HepG2 (cell line): Measurements from ENCODE around the gene PLA2G12A. TPM values are rescaled to one million over a fixed set of nuclear protein-coding genes. Genes with fewer than 3 reads are reported as not detected.
A peak's percentile ranks its signal among the peaks of the same experiment; 100 is the strongest.

Experiments
- ARID2 ChIP-seq: sonication (generic); formaldehyde crosslinking; IDR thresholded peaks from 2 replicates; pipeline ENCODE4 v1.8.1; 2022; ENCODE audit warnings: mild to moderate bottlenecking, missing genetic modification reagents, borderline replicate concordance
- ETV6 ChIP-seq: sonication (generic); formaldehyde crosslinking; conservative IDR thresholded peaks from 2 replicates; pipeline ENCODE4 v1.4.0; 2020; ENCODE audit warnings: missing genetic modification reagents
- FOSL2 ChIP-seq: sonication (generic); formaldehyde crosslinking; IDR thresholded peaks from 2 replicates; pipeline ENCODE4 v1.4.0; 2020; ENCODE audit warnings: missing genetic modification reagents
- FOXP4 ChIP-seq: sonication (generic); formaldehyde crosslinking; IDR thresholded peaks from 2 replicates; pipeline ENCODE4 v1.4.0; 2020; ENCODE audit warnings: missing genetic modification reagents
- HNF4G ChIP-seq, 2 experiments: sonication (generic) in 1 of 2; formaldehyde crosslinking in 1 of 2; IDR thresholded peaks; 2 replicates each; pipeline versions ENCODE4 v1.4.0 to v1.6.1; 2011 to 2020; ENCODE audit warnings: borderline replicate concordance in 2 of 2, low read depth in 2 of 2, mild to moderate bottlenecking in 2 of 2, low read length in 1 of 2, missing genetic modification reagents in 1 of 2, moderate library complexity in 1 of 2
- IKZF4 ChIP-seq: sonication (generic); formaldehyde crosslinking; IDR thresholded peaks from 2 replicates; pipeline ENCODE4 v1.5.1; 2020; ENCODE audit warnings: borderline replicate concordance, mild to moderate bottlenecking, low read depth, missing genetic modification reagents; ENCODE audit errors: not compliant biosample characterization
- PLRG1 ChIP-seq: fragments of 450-650 bp; conservative IDR thresholded peaks from 2 replicates; pipeline ENCODE4 v1.6.1; 2016
- POLR2AphosphoS5 ChIP-seq: IDR thresholded peaks from 2 replicates; pipeline ENCODE4 v1.6.1; 2012; ENCODE audit warnings: low read depth, low read length
- SMC3 ChIP-seq: IDR thresholded peaks from 2 replicates; pipeline ENCODE4 v1.6.1; 2011; ENCODE audit warnings: low read length, improper control_type of control experiment
- SP1 ChIP-seq, 2 experiments: fragments of 450-650 bp in 1 of 2; sonication (generic) in 1 of 2; formaldehyde crosslinking in 1 of 2; IDR thresholded peaks; 2 replicates each; pipeline versions ENCODE4 v1.4.0 to v1.6.1; 2016 to 2020; ENCODE audit warnings: missing genetic modification reagents in 1 of 2
- STAT6 ChIP-seq: sonication (generic); formaldehyde crosslinking; IDR thresholded peaks from 2 replicates; pipeline ENCODE4 v1.4.0; 2020; ENCODE audit warnings: missing genetic modification reagents, mild to moderate bottlenecking, borderline replicate concordance
- TAF1 ChIP-seq: sonication (generic); formaldehyde crosslinking; IDR thresholded peaks from 2 replicates; pipeline ENCODE4 v1.4.0; 2020; ENCODE audit warnings: missing genetic modification reagents
- ZBTB7A ChIP-seq: sonication (generic); formaldehyde crosslinking; IDR thresholded peaks from 2 replicates; pipeline ENCODE4 v1.8.0; 2022; ENCODE audit warnings: mild to moderate bottlenecking, missing genetic modification reagents
- ZFAT ChIP-seq: sonication (generic); formaldehyde crosslinking; conservative IDR thresholded peaks from 2 replicates; pipeline ENCODE4 v1.8.1; 2023; ENCODE audit warnings: missing genetic modification reagents, inconsistent platforms
- ZNF567 ChIP-seq: sonication (generic); formaldehyde crosslinking; IDR thresholded peaks from 2 replicates; pipeline ENCODE4 v1.8.1; 2023; ENCODE audit warnings: mild to moderate bottlenecking, missing genetic modification reagents, borderline replicate concordance
- ZNF616 ChIP-seq: sonication (generic); formaldehyde crosslinking; IDR thresholded peaks from 2 replicates; pipeline ENCODE4 v1.5.0; 2020; ENCODE audit warnings: low read depth, mild to moderate bottlenecking, missing genetic modification reagents
- ZNF644 ChIP-seq: IDR thresholded peaks from 2 replicates; pipeline ENCODE4 v1.6.1; 2016; ENCODE audit warnings: low read depth
- polyA plus RNA-seq, 8 experiments: library from polyadenylated mRNA; depleted of rRNA in 3 of 8; stranded (reverse) in 7 of 8; unstranded in 1 of 8; fragments of >200 nt; fragmentation: Illumina TruSeq in 4 of 8; extraction: Trizol in 4 of 8; gene quantifications; 2 replicates each; pipeline versions ENCODE4 v1.2.1 to v1.2.3, GENCODE V29; 2011 to 2016; ENCODE audit warnings: low read depth in 4 of 8, missing spikeins in 1 of 8, mixed read lengths in 1 of 8; ENCODE audit not compliant: insufficient read depth in 1 of 8
- total RNA-seq, 5 experiments: library from RNA; depleted of rRNA; stranded (reverse); fragments of >200 nt; fragmentation: Illumina TruSeq; extraction: Trizol; gene quantifications; 2 replicates each; pipeline ENCODE4 v1.2.3, GENCODE V29; 2016; ENCODE audit warnings: low read depth in 1 of 5
- TF ChIP-seq, protein P1 (sequence below): sonication (generic); formaldehyde crosslinking; IDR thresholded peaks from 2 replicates; pipeline ENCODE4 v1.4.0; 2020; ENCODE audit warnings: missing genetic modification reagents

PLA2G12A gene
- total and polyA plus RNA-seq, 2 of the 13 experiments (the other 11 are each of a cell fraction or from before 2014, with no cell fraction given) = 61.2 to 64.0 TPM

DNA sequence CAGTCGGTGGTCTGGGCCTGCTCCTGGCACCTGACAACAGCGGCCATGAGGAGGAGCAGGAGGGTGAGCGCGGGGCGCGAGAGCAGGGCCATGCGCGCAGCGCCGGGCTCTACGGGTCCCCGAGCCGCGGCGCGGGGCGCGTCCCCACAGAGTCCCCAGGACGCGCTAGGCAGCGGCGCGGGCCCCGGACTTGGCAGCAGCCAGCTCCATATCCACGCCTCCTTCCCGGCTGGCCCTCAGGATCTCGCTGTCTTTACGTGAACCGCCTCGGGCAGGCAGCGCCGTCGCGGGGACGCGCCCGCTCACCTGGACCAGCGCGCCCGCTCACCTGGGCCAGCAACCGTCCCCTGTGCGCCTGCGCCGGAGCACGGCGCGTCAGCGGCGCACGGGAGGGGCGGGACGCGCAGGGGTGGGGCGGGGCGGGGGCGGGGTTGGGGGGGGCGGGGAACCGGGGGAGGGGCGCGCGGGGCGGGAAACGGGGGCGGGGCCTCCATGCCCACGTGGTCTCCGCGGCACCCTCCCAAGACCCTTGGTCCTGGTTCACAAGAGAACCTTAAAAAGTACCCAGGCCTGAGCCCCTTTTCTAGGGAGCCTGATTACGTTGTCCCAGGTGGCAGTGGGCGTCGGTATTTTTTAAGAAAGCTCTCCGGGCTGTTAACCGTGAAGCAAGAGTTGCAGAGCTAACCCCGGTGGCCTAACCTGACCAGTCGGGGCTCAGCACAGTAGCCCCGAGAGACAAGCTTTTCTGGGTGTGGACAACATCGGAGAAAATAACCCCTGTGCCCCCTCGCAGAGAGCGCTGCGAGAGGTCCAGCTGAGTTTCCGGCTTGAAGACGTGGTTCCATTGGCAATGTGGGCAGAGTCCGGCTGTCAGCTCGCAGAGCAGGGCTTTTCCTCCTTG is at the start of gene PLA2G12A (continued):
- TF ChIP-seq IKZF4 (no peak), STAT6 (peak; percentile 45; the same call in 1 of the 2 replicates), POLR2AphosphoS5 (peak; percentile 56; the same call in 1 of the 2 replicates), SMC3 (no peak), PLRG1 (no peak), ZNF616 (peak; percentile 75; the same call in 1 of the 2 replicates), SP1 (IDR thresholded peaks at IDR 0.05) (no peak), SP1 (CRISPR knock-in tag; IDR thresholded peaks at IDR 0.05) (peak; percentile 60; the same call in 1 of the 2 replicates), ARID2 (CRISPR knock-in tag) (peak; percentile 71; the same call in 1 of the 2 replicates), ZFAT (CRISPR knock-in tag) (no peak), HNF4G (IDR thresholded peaks at IDR 0.05; ENCODE audit: borderline replicate concordance, low read depth, low read length) (no peak), HNF4G (CRISPR knock-in tag; IDR thresholded peaks at IDR 0.05; ENCODE audit: borderline replicate concordance, low read depth) (no peak), ZNF567 (no peak), FOXP4 (CRISPR knock-in tag) (0 out of 2 replicates have a peak, but pooled peaks have one; percentile 10), TAF1 (CRISPR knock-in tag) (peak; percentile 55; the same call in 1 of the 2 replicates), FOSL2 (CRISPR knock-in tag) (no peak), ZBTB7A (CRISPR knock-in tag) (peak; percentile 14; the same call in 1 of the 2 replicates), ZNF644 (CRISPR knock-in tag) (no peak), ETV6 (CRISPR knock-in tag) (no peak)
- TF ChIP-seq, protein P1, sequence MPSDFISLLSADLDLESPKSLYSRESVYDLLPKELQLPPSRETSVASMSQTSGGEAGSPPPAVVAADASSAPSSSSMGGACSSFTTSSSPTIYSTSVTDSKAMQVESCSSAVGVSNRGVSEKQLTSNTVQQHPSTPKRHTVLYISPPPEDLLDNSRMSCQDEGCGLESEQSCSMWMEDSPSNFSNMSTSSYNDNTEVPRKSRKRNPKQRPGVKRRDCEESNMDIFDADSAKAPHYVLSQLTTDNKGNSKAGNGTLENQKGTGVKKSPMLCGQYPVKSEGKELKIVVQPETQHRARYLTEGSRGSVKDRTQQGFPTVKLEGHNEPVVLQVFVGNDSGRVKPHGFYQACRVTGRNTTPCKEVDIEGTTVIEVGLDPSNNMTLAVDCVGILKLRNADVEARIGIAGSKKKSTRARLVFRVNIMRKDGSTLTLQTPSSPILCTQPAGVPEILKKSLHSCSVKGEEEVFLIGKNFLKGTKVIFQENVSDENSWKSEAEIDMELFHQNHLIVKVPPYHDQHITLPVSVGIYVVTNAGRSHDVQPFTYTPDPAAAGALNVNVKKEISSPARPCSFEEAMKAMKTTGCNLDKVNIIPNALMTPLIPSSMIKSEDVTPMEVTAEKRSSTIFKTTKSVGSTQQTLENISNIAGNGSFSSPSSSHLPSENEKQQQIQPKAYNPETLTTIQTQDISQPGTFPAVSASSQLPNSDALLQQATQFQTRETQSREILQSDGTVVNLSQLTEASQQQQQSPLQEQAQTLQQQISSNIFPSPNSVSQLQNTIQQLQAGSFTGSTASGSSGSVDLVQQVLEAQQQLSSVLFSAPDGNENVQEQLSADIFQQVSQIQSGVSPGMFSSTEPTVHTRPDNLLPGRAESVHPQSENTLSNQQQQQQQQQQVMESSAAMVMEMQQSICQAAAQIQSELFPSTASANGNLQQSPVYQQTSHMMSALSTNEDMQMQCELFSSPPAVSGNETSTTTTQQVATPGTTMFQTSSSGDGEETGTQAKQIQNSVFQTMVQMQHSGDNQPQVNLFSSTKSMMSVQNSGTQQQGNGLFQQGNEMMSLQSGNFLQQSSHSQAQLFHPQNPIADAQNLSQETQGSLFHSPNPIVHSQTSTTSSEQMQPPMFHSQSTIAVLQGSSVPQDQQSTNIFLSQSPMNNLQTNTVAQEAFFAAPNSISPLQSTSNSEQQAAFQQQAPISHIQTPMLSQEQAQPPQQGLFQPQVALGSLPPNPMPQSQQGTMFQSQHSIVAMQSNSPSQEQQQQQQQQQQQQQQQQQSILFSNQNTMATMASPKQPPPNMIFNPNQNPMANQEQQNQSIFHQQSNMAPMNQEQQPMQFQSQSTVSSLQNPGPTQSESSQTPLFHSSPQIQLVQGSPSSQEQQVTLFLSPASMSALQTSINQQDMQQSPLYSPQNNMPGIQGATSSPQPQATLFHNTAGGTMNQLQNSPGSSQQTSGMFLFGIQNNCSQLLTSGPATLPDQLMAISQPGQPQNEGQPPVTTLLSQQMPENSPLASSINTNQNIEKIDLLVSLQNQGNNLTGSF (CRISPR knock-in tag) = no peak
